Fibroblast of lung (primary cell): ENCODE data around the gene ATP6V1A.

Source experiments
- EZH2 ChIP-seq: IDR thresholded peaks from 2 replicates; pipeline ENCODE4 v1.5.1; 2012; ENCODE audit warnings: low read length, control low read depth, mild to moderate bottlenecking; ENCODE audit errors: missing control alignments
- TF ChIP-seq, protein P1 (sequence below), 2 donors: IDR thresholded peaks in 1 of 2; conservative IDR thresholded peaks in 1 of 2; 1 replicate in 1 of 2; 2 replicates in 1 of 2; pipeline ENCODE4 v1.5.1; 2011 to 2012; ENCODE audit warnings: low read length in 2 of 2, control low read depth in 1 of 2, inconsistent platforms in 1 of 2, low read depth in 1 of 2, mild to moderate bottlenecking in 1 of 2

DNA sequence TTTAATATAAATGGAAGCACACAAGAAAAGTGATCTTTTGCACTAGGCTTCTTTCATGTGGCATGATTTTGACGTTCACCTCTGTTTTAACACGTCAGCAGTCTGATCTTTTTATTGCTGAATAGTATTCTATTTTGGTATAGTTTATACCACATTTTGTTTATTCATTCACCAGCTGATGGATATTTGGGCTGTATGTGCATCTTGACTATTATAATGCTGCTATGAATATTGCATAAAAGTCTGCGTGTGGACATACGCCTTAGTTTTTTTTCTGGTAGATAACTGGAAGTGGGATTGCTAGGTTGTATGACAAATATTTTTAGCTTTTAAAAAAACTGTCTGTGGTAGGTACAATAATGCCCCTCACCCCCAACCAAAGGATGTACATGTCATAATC is 15.1 kb upstream of the ATP6V1A start:
- TF ChIP-seq, protein P1, sequence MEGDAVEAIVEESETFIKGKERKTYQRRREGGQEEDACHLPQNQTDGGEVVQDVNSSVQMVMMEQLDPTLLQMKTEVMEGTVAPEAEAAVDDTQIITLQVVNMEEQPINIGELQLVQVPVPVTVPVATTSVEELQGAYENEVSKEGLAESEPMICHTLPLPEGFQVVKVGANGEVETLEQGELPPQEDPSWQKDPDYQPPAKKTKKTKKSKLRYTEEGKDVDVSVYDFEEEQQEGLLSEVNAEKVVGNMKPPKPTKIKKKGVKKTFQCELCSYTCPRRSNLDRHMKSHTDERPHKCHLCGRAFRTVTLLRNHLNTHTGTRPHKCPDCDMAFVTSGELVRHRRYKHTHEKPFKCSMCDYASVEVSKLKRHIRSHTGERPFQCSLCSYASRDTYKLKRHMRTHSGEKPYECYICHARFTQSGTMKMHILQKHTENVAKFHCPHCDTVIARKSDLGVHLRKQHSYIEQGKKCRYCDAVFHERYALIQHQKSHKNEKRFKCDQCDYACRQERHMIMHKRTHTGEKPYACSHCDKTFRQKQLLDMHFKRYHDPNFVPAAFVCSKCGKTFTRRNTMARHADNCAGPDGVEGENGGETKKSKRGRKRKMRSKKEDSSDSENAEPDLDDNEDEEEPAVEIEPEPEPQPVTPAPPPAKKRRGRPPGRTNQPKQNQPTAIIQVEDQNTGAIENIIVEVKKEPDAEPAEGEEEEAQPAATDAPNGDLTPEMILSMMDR (conservative IDR thresholded peaks at IDR 0.05 in 1 of 2, IDR thresholded peaks at IDR 0.05 in 1 of 2; ENCODE audit: low read depth in 1 of 2, low read length in 2 of 2) = no peak
- no peak for TF ChIP-seq EZH2
